OCI-LY7 (cell line): ENCODE results near the gene TANGO2. TPM values are rescaled to one million over a fixed set of nuclear protein-coding genes. Genes with fewer than 3 reads are reported as not detected.

ENCODE experiments used
- BruUV-seq: library from RNA; stranded (reverse); fragments of 400-500 nt; replicated peaks from 2 replicates; lab custom pipeline; 2021; lab: Mats Ljungman, UMichigan
- CTCF ChIA-PET: fragments of 300-600 bp; sonication (Branson Sonifier 250); formaldehyde crosslinking; loops from one replicate; lab custom pipeline; 2022; ENCODE audit warnings: antibody characterized with exemption; ENCODE audit not compliant: unreplicated experiment; lab: Charles Lee
- POLR2A ChIA-PET: fragments of 300-600 bp; sonication (Branson Sonifier 250); formaldehyde crosslinking; loops from one replicate; lab custom pipeline; 2022; ENCODE audit warnings: antibody characterized with exemption; lab: Charles Lee
- DNase-seq: peaks from one replicate; pipeline ENCODE4 v3.0.0-alpha.2; 2015; ENCODE audit warnings: low spot score
- H2AFZ ChIP-seq: fragments of 200-600 bp; sonication (generic), shearing (Covaris generic); 2 replicates; pipeline ENCODE4 v1.6.1; 2014; ENCODE audit warnings: mild to moderate bottlenecking, antibody characterized with exemption, low read length, moderate library complexity
- H3K27ac ChIP-seq: fragments of 200-600 bp; sonication (generic); 2 replicates; pipeline ENCODE4 v1.5.1; 2014; ENCODE audit warnings: mixed run types, low read depth, mild to moderate bottlenecking, moderate library complexity, low read length, inconsistent platforms; ENCODE audit not compliant: poor library complexity, severe bottlenecking
- H3K36me3 ChIP-seq: fragments of 200-600 bp; sonication (generic); 2 replicates; pipeline ENCODE4 v1.6.1; 2014; ENCODE audit warnings: mild to moderate bottlenecking, antibody characterized with exemption, low read length, moderate library complexity, mixed read lengths; ENCODE audit not compliant: insufficient read depth
- H3K4me1 ChIP-seq: fragments of 200-600 bp; sonication (generic); 2 replicates; pipeline ENCODE4 v1.5.1; 2014; ENCODE audit warnings: mild to moderate bottlenecking, low read length; ENCODE audit not compliant: insufficient read depth, poor library complexity, severe bottlenecking
- H3K4me2 ChIP-seq: fragments of 200-600 bp; sonication (generic); 2 replicates; pipeline ENCODE4 v1.6.1; 2014; ENCODE audit warnings: mild to moderate bottlenecking, low read length
- H3K4me3 ChIP-seq: fragments of 200-600 bp; sonication (generic); 2 replicates; pipeline ENCODE4 v1.5.1; 2014; ENCODE audit warnings: mild to moderate bottlenecking, low read depth, low read length; ENCODE audit not compliant: poor library complexity, severe bottlenecking
- H3K79me2 ChIP-seq: fragments of 200-600 bp; sonication (generic); 2 replicates; pipeline ENCODE4 v1.6.1; 2016; ENCODE audit warnings: low read depth, mild to moderate bottlenecking, low read length, moderate library complexity, mixed read lengths; ENCODE audit not compliant: insufficient read depth
- H3K9me2 ChIP-seq: fragments of 200-600 bp; sonication (generic); 2 replicates; pipeline ENCODE4 v1.6.1; 2016; ENCODE audit warnings: mild to moderate bottlenecking, low read length, mixed read lengths; ENCODE audit not compliant: insufficient read depth
- H3K9me3 ChIP-seq: fragments of 200-600 bp; sonication (generic); 2 replicates; pipeline ENCODE4 v1.6.1; 2014; ENCODE audit warnings: mild to moderate bottlenecking, mixed run types, low read length, mixed read lengths
- H4K20me1 ChIP-seq: fragments of 200-600 bp; sonication (generic); 2 replicates; pipeline ENCODE4 v1.6.1; 2014; ENCODE audit warnings: mild to moderate bottlenecking, antibody characterized with exemption, low read length, moderate library complexity, mixed read lengths; ENCODE audit not compliant: insufficient read depth
- CTCF ChIP-seq: fragments of 200-600 bp; sonication (generic); conservative IDR thresholded peaks from 2 replicates; pipeline ENCODE4 v1.5.1; 2014; ENCODE audit warnings: mild to moderate bottlenecking, antibody characterized with exemption, low read length, moderate library complexity, mixed read lengths
- EZH2phosphoT487 ChIP-seq: fragments of 200-600 bp; sonication (generic); IDR thresholded peaks from 2 replicates; pipeline ENCODE4 v1.6.1; 2018; ENCODE audit warnings: low read depth, borderline replicate concordance, mild to moderate bottlenecking, mixed run types, antibody characterized with exemption, low read length, moderate library complexity, mixed read lengths
- intact Hi-C: fragments of 100-400 bp; cut with micrococcal nuclease; formaldehyde crosslinking; loops from one replicate; pipeline ENCODE4 v1.10.0; 2022; ENCODE audit not compliant: unreplicated experiment
- total RNA-seq, 2 experiments: library from RNA; depleted of rRNA in 1 of 2; stranded (reverse); fragments of >200 nt in 1 of 2; shearing (Covaris generic) in 1 of 2; gene quantifications; 2 replicates each; pipeline ENCODE4 v1.2.3, GENCODE V29; 2014 to 2022

The TANGO2 gene
- total RNA-seq, 2 experiments from 2014 or later = 18.3 to 23.3 TPM

- ChIA-PET CTCF (no interaction called here), POLR2A (interaction anchor here (0.5 to 1.6 kb wide), 3 partner anchors 12 to 61 kb away, joined by 3 to 4 read pairs (median 3); no protein-coding TSS in a partner anchor)
- peak; percentile 14 for DNase-seq
- Histone ChIP-seq H3K27ac (no peak overlapping the region), H3K36me3 (no peaks in the 10 kb centered on the region), H4K20me1 (no peaks in the 10 kb centered on the region), H3K4me1 (peaks cover 26% of the 10 kb centered on the region), H3K9me3 (no peaks in the 10 kb centered on the region), H3K4me3 (peak overlapping the region; percentile 83), H2AFZ (peak overlapping the region; percentile 28; the same call in 1 of the 2 replicates), H3K79me2 (no peaks in the 10 kb centered on the region), H3K9me2 (no peaks in the 10 kb centered on the region), H3K4me2 (peak overlapping the region; percentile 66)
- intact Hi-C loops = loop anchor here (2.0 kb wide), 1 partner anchor 59 kb away; the partner anchor contains the start of gene DGCR8
- TF ChIP-seq CTCF (no peak), EZH2phosphoT487 (no peak)
- BruUV-seq = TSS peak; percentile 50
Observed at GRCh38 chr22:20021196-20022181, 579 bp downstream of the TANGO2 start.

GRCh38 chr22:20022231-20022977, 1.5 kb downstream of the TANGO2 start:
- no peaks in the 10 kb centered on the region for H3K9me3 ChIP-seq
- no peaks in the 10 kb centered on the region for H3K9me2 ChIP-seq
- CTCF ChIA-PET = no interaction called here
- H3K27ac ChIP-seq = no peak overlapping the region
- intact Hi-C loops = no loop called here
- POLR2A ChIA-PET = interaction anchor here (0.8 to 1.6 kb wide), 2 partner anchors 11 to 60 kb away, joined by 3 to 4 read pairs; no protein-coding TSS in a partner anchor
- no peak for DNase-seq
- no peaks in the 10 kb centered on the region for H4K20me1 ChIP-seq
- no peak overlapping the region for H2AFZ ChIP-seq
- H3K79me2 ChIP-seq = no peaks in the 10 kb centered on the region
- TF ChIP-seq CTCF = no peak
- TF ChIP-seq EZH2phosphoT487 = no peak
- no peaks in the 10 kb centered on the region for H3K36me3 ChIP-seq
- peak overlapping the region; percentile 66 for H3K4me2 ChIP-seq
- BruUV-seq = no TSS peak
- peaks cover 21% of the 10 kb centered on the region for H3K4me1 ChIP-seq
- peak overlapping the region; percentile 83 for H3K4me3 ChIP-seq
